Upper lobe of right lung (tissue), 1 donor: ENCODE measurements around the gene NUDT15. TPM values are rescaled to one million over a fixed set of nuclear protein-coding genes. Genes with fewer than 3 reads are reported as not detected.
A peak's percentile ranks its signal among the peaks of the same experiment; 100 is the strongest.

Experiments used
- ATAC-seq: fragments of 200-7000 bp; cut with Tn5 transposase; one replicate; pipeline ENCODE4 v1.9.1; 2020; ENCODE audit warnings: mild to moderate bottlenecking, moderate library complexity
- DNase-seq: peaks from one replicate; pipeline ENCODE4 v3.0.0-alpha.2; 2020
- H3K27ac ChIP-seq: fragments of 200-600 bp; one replicate; pipeline ENCODE4 v1.8.0; 2022
- H3K27me3 ChIP-seq: fragments of 200-600 bp; one replicate; pipeline ENCODE4 v1.8.0; 2022; ENCODE audit warnings: mild to moderate bottlenecking
- H3K36me3 ChIP-seq: fragments of 200-600 bp; one replicate; pipeline ENCODE4 v1.8.0; 2022
- H3K4me1 ChIP-seq: fragments of 200-600 bp; one replicate; pipeline ENCODE4 v1.8.0; 2022
- H3K4me3 ChIP-seq: fragments of 200-600 bp; one replicate; pipeline ENCODE4 v1.8.0; 2022; ENCODE audit warnings: mild to moderate bottlenecking
- H3K9me3 ChIP-seq: fragments of 200-600 bp; one replicate; pipeline ENCODE4 v1.8.0; 2022
- intact Hi-C: fragments of 100-400 bp; cut with DNase I; formaldehyde crosslinking; loops from one replicate; pipeline ENCODE4 v1.11.0; 2022
- total RNA-seq: library from RNA; stranded (reverse); fragmentation: NEBNext Ultra II Directional; extraction: Animal tissue kit (Norgen Biotek cat#: 25700); gene quantifications from one replicate; pipeline ENCODE4 v1.2.1, GENCODE V29; 2021
- TF ChIP-seq, protein P1 (sequence below): fragments of 200-600 bp; IDR thresholded peaks from one replicate; pipeline ENCODE4 v1.8.0; 2022; ENCODE audit warnings: antibody characterized with exemption
- donor health status: DM: no; HTN: yes; CAD: no; lungs with severe emphysema.

The NUDT15 gene
- total RNA-seq, 1 donor from 2014 or later = 13.2 TPM

DNA sequence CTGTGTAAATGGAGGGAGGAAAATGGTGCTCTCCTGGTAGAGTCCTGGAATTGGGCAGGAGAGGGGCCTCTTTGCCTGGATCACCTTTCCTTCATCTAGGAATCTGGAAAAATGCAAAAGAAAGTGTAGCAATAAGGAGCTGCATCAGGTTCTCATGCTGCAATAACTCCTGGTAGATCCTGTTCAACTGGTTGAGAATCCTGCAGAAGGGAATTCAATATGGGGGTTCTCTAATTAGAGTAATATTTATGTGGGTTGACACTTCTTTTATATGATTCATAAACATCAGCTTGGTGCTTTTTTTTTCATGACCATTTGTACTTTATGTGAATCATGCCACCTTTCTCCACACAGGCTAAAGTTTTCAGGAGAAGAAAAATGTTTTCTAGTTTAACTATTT lies 9.5 kb upstream of the NUDT15 start:
- H3K9me3 ChIP-seq = no peaks in the 10 kb centered on the region
- H3K27ac ChIP-seq = no peak overlapping the region
- H3K4me3 ChIP-seq = no peak overlapping the region
- no peak for DNase-seq
- TF ChIP-seq, protein P1, sequence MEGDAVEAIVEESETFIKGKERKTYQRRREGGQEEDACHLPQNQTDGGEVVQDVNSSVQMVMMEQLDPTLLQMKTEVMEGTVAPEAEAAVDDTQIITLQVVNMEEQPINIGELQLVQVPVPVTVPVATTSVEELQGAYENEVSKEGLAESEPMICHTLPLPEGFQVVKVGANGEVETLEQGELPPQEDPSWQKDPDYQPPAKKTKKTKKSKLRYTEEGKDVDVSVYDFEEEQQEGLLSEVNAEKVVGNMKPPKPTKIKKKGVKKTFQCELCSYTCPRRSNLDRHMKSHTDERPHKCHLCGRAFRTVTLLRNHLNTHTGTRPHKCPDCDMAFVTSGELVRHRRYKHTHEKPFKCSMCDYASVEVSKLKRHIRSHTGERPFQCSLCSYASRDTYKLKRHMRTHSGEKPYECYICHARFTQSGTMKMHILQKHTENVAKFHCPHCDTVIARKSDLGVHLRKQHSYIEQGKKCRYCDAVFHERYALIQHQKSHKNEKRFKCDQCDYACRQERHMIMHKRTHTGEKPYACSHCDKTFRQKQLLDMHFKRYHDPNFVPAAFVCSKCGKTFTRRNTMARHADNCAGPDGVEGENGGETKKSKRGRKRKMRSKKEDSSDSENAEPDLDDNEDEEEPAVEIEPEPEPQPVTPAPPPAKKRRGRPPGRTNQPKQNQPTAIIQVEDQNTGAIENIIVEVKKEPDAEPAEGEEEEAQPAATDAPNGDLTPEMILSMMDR = no peak
- no peaks in the 10 kb centered on the region for H3K4me1 ChIP-seq
- intact Hi-C loops = no loop called here
- H3K27me3 ChIP-seq = no peaks in the 10 kb centered on the region
- H3K36me3 ChIP-seq = no peaks in the 10 kb centered on the region
- no peak for ATAC-seq

DNA sequence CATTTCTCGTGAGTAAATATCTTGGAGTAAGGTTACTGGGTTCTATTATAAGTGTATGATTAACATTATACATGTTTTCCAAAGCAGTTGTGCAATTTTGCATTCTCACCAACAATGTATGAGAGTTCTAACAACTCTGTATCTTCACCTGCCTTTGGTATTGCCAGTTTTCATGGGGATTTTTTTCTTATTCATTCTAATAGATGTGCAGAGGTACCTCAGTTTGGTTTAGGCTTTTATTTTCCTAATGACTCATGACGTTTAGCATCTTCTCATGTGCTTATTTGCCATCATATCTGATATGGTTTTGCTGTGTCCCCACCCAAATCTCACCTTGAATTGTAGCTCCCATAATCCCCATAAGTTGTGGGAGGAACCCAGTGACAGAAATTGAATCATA lies 7.7 kb upstream of the NUDT15 start:
- Histone ChIP-seq H3K4me1 (no peaks in the 10 kb centered on the region), H3K27me3 (no peaks in the 10 kb centered on the region), H3K9me3 (no peaks in the 10 kb centered on the region), H3K36me3 (no peaks in the 10 kb centered on the region), H3K27ac (no peak overlapping the region), H3K4me3 (no peak overlapping the region)
- ATAC-seq (no peak), DNase-seq (no peak)
- TF ChIP-seq, protein P1 = no peak
- intact Hi-C loops = no loop called here

DNA sequence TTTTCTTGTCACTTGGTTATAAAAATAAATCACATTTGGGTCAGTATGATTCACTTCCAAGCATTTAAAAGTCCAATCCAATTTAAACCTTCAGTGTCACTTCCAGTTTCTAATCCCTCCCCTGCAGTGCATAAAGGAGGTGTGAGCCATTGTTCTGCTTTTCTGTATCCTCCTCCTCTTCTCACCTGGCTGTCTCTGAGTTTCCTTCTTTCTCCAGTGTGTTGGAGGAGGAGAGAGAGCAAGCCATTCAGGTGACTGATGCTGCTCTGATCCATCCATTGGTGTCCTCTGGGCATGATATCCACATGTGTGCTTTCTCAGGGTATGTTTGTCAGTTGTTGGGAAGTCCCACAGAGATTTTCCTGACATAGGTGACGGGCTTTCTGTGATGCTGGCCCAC lies 1.2 kb downstream of the NUDT15 start:
- Histone ChIP-seq H3K9me3 (no peaks in the 10 kb centered on the region), H3K4me1 (peaks cover 14% of the 10 kb centered on the region), H3K27ac (peak overlapping the region; percentile 98), H3K36me3 (peaks cover 15% of the 10 kb centered on the region), H3K27me3 (no peaks in the 10 kb centered on the region), H3K4me3 (peak overlapping the region; percentile 72)
- TF ChIP-seq, protein P1 = no peak
- DNase-seq = no peak
- intact Hi-C loops = no loop called here
- no peak for ATAC-seq

DNA sequence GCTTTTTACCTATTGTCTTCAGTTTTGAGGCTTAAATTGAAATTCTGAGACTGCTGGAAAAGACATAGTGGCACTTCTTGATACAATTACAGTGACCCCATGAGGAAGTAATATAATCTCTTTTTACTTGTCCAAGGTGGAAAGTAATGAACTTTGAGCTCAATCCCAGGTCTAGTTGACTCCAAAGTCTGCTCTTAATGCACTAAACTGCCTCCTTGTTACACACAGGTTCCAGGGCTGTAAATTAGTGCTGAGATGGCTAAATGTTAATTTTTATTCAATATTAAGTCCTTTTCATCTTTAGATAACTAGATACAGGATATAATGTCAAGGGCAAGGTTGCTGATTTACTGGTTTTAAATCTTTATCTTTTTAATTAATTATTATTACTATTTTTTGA lies 2.5 kb downstream of the NUDT15 start:
- H3K27me3 ChIP-seq = no peaks in the 10 kb centered on the region
- intact Hi-C loops = no loop called here
- DNase-seq = no peak

DNA sequence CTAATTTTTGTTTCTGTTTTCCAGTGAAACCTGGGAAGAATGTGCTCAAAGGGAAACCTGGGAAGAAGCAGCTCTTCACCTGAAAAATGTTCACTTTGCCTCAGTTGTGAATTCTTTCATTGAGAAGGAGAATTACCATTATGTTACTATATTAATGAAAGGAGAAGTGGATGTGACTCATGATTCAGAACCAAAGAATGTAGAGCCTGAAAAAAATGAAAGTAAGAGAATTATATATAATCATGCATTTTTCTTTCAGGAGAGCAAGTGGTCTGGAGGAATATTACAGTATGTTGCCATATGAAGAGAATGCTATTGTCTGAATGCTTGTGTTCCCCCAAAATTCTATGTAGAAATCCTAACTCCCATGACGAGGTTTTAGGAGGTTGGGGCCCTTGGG lies 3.4 kb downstream of the NUDT15 start:
- Histone ChIP-seq H3K36me3 (peaks cover 15% of the 10 kb centered on the region), H3K27ac (no peak overlapping the region), H3K4me3 (no peak overlapping the region), H3K9me3 (no peaks in the 10 kb centered on the region), H3K27me3 (no peaks in the 10 kb centered on the region), H3K4me1 (peaks cover 14% of the 10 kb centered on the region)
- ATAC-seq (no peak), DNase-seq (no peak)
- intact Hi-C loops = no loop called here
- TF ChIP-seq, protein P1 = no peak

More for the DNA sequence above, 2.5 kb downstream of the NUDT15 start:
- Histone ChIP-seq H3K4me3 (no peak overlapping the region), H3K4me1 (peaks cover 14% of the 10 kb centered on the region), H3K9me3 (no peaks in the 10 kb centered on the region), H3K36me3 (peaks cover 15% of the 10 kb centered on the region), H3K27ac (no peak overlapping the region)
- TF ChIP-seq, protein P1 = no peak
- no peak for ATAC-seq

DNA sequence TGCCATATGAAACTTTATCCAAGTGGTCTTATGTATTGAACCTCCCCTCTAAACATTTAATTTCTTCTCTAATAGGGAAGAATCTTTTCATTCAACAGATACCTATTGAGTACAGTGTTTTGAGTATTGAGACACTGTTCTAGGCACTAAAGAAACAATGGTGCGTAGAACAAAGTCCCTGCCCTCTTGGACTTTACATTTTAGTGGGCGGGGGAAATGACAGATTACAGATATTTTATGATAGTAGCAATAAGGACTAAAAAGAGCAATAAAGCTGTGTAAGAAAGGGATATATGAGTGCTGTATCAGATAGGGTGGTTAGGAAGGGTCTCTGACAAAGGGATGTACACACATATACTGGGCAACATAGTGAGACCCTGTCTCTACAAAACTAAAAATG lies 5.4 kb downstream of the NUDT15 start:
- DNase-seq (no peak), ATAC-seq (no peak)
- Histone ChIP-seq H3K36me3 (peaks cover 16% of the 10 kb centered on the region), H3K4me3 (no peak overlapping the region), H3K9me3 (no peaks in the 10 kb centered on the region), H3K27me3 (no peaks in the 10 kb centered on the region), H3K27ac (no peak overlapping the region), H3K4me1 (peaks cover 6% of the 10 kb centered on the region)
- intact Hi-C loops = no loop called here
- TF ChIP-seq, protein P1 = no peak
